Trophoblast cell (in vitro differentiated cells and primary cell): ENCODE results near the gene PALLD.
"Not testable (repeated sequence)": the region's sequence is repeated elsewhere in the genome, so short reads cannot be mapped to it uniquely, and the experiment has no call there.

Source experiments
- DNase-seq, 2 donors: peaks; one replicate each; pipeline ENCODE4 v3.0.0-alpha.2; 2016
- H2AFZ ChIP-seq: 2 replicates; pipeline ENCODE4 v1.6.1; 2013; ENCODE audit warnings: low read length, moderate library complexity, mild to moderate bottlenecking; ENCODE audit not compliant: insufficient read depth, poor library complexity
- H2AK5ac ChIP-seq: 2 replicates; pipeline ENCODE4 v1.6.1; 2013; ENCODE audit warnings: mild to moderate bottlenecking, low read length
- H2BK120ac ChIP-seq: 2 replicates; pipeline ENCODE4 v1.6.1; 2013; ENCODE audit warnings: low read length, mild to moderate bottlenecking, moderate library complexity; ENCODE audit not compliant: insufficient read depth, poor library complexity
- H2BK12ac ChIP-seq: 2 replicates; pipeline ENCODE4 v1.6.1; 2013; ENCODE audit warnings: mild to moderate bottlenecking, low read length, moderate library complexity
- H2BK5ac ChIP-seq: 2 replicates; pipeline ENCODE4 v1.6.1; 2013; ENCODE audit warnings: low read length, low read depth, moderate library complexity, mild to moderate bottlenecking; ENCODE audit not compliant: poor library complexity
- H3K14ac ChIP-seq: 2 replicates; pipeline ENCODE4 v1.6.1; 2013; ENCODE audit warnings: mild to moderate bottlenecking, low read length
- H3K18ac ChIP-seq: 2 replicates; pipeline ENCODE4 v1.6.1; 2013; ENCODE audit warnings: mild to moderate bottlenecking, low read length
- H3K23ac ChIP-seq: 2 replicates; pipeline ENCODE4 v1.6.1; 2013; ENCODE audit warnings: low read length
- H3K27ac ChIP-seq: 2 replicates; pipeline ENCODE4 v1.5.1; 2013; ENCODE audit warnings: low read depth, mild to moderate bottlenecking, inconsistent platforms, low read length, moderate library complexity
- H3K27me3 ChIP-seq: 2 replicates; pipeline ENCODE4 v1.6.1; 2013; ENCODE audit warnings: inconsistent platforms, mild to moderate bottlenecking, low read length, moderate library complexity; ENCODE audit not compliant: insufficient read depth
- H3K36me3 ChIP-seq, 2 experiments: 1 replicate in 1 of 2; 2 replicates in 1 of 2; pipeline ENCODE4 v1.6.1; 2013; ENCODE audit warnings: low read length in 2 of 2, mild to moderate bottlenecking in 2 of 2, moderate library complexity in 1 of 2; ENCODE audit not compliant: insufficient read depth in 2 of 2, control insufficient read depth in 1 of 2
- H3K4ac ChIP-seq: 2 replicates; pipeline ENCODE4 v1.6.1; 2013; ENCODE audit warnings: low read depth, mild to moderate bottlenecking, low read length, moderate library complexity
- H3K4me1 ChIP-seq, 2 experiments: 1 replicate in 1 of 2; 2 replicates in 1 of 2; pipeline ENCODE4 v1.6.1; 2013; ENCODE audit warnings: low read length in 2 of 2, mild to moderate bottlenecking in 2 of 2, moderate library complexity in 1 of 2; ENCODE audit not compliant: insufficient read depth in 2 of 2, control insufficient read depth in 1 of 2
- H3K4me2 ChIP-seq: 2 replicates; pipeline ENCODE4 v1.6.1; 2013; ENCODE audit warnings: inconsistent platforms, mild to moderate bottlenecking, low read length, moderate library complexity
- H3K4me3 ChIP-seq: 2 replicates; pipeline ENCODE4 v1.5.1; 2013; ENCODE audit warnings: mild to moderate bottlenecking, low read depth, low read length, inconsistent platforms
- H3K79me1 ChIP-seq: one replicate; pipeline ENCODE4 v1.6.1; 2013; ENCODE audit warnings: low read length
- H3K79me2 ChIP-seq: 2 replicates; pipeline ENCODE4 v1.6.1; 2013; ENCODE audit warnings: low read length, mild to moderate bottlenecking; ENCODE audit not compliant: control insufficient read depth, insufficient read depth, poor library complexity
- H3K9ac ChIP-seq: 2 replicates; pipeline ENCODE4 v1.6.1; 2013; ENCODE audit warnings: mild to moderate bottlenecking, low read length
- H3K9me3 ChIP-seq: 2 replicates; pipeline ENCODE4 v1.6.1; 2013; ENCODE audit warnings: low read depth, mild to moderate bottlenecking, control low read depth, inconsistent platforms, low read length; ENCODE audit not compliant: insufficient read depth
- H4K12ac ChIP-seq: 2 replicates; pipeline ENCODE4 v1.6.1; 2013; ENCODE audit warnings: low read depth, mild to moderate bottlenecking, low read length, moderate library complexity
- H4K8ac ChIP-seq: 2 replicates; pipeline ENCODE4 v1.6.1; 2013; ENCODE audit warnings: low read depth, mild to moderate bottlenecking, low read length, moderate library complexity
- H4K91ac ChIP-seq: one replicate; pipeline ENCODE4 v1.6.1; 2013; ENCODE audit warnings: low read depth, mild to moderate bottlenecking, low read length, moderate library complexity
- WGBS: extraction: QIAGEN DNeasy Blood & Tissue Kit; methylation state at CpG from one replicate; pipeline ENCODE4 v1.1.7; 2013; ENCODE audit warnings: missing lambda C conversion rate; ENCODE audit not compliant: insufficient read length, insufficient coverage; ENCODE audit errors: extremely low coverage; 5-methylcytosine and 5-hydroxymethylcytosine counted together

PALLD gene

DNA sequence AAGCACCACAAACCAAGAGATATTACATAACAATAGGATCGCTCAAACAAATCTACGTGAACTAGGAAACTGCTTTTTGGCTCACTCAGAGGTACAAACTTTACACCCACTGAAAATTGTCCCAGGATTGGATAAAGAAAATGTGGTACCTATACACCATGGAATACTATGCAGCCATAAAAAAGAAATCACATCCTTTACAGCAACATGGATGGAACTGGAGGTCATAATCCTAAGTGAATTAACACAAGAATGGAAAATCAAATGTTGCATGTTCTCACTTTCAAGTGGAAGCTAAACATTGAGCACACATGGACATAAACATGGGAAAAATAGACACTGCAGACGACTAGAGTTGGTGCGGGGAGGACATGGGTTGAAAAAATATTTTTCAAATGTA lies 305.4 kb downstream of the PALLD start:
- H4K12ac ChIP-seq, result no peak overlapping the region
- no peak overlapping the region for H3K4ac ChIP-seq
- H3K14ac ChIP-seq, result no peak overlapping the region

DNA sequence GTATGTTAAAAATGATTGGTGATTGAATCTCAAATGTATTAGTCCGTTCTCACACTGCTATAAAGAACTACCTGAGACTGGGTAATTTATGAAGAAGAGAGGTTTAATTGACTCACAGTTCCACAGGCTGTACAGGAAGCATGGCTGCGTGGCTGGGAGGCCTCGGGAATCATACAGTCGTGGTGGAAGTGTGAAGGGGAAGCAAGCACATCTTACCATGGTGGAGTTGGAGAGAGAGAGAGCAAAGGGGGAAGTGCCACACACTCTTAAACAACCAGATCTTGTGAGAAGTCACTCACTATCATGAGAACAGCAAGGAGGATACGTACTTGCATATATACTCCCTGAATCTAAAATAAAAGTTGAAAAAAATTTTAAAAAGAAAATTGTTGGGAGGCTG lies 306.2 kb downstream of the PALLD start:
- not testable (repeated sequence) for H2AFZ ChIP-seq, H4K8ac ChIP-seq, H3K36me3 ChIP-seq, DNase-seq, H3K79me2 ChIP-seq, H3K9ac ChIP-seq, H2AK5ac ChIP-seq, H3K27me3 ChIP-seq, H4K12ac ChIP-seq, H3K9me3 ChIP-seq, H3K4me3 ChIP-seq, H3K23ac ChIP-seq, H3K4ac ChIP-seq
- WGBS, result no CpG with 5 or more reads among the region's 5 CpGs
- Histone ChIP-seq H3K18ac (peak overlapping the region; percentile 9), H2BK120ac (peak overlapping the region; percentile 70), H3K14ac (peak overlapping the region; percentile 32), H3K79me1 (peaks cover 15% of the 10 kb centered on the region), H3K27ac (peak overlapping the region; percentile 94), H2BK5ac (peak overlapping the region; percentile 74), H3K4me2 (peak overlapping the region; percentile 19), H4K91ac (peak overlapping the region; percentile 45), H2BK12ac (peak overlapping the region; percentile 52), H3K4me1 (peaks cover 17 to 19% of the 10 kb centered on the region in 2 experiments)

More for the DNA sequence above, 305.4 kb downstream of the PALLD start:
- H3K18ac ChIP-seq, result no peak overlapping the region
- H3K27ac ChIP-seq, result no peak overlapping the region
- no peak overlapping the region for H3K4me2 ChIP-seq
- no CpG with 5 or more reads among the region's 4 CpGs for WGBS
- H3K9ac ChIP-seq, result no peak overlapping the region
- H3K4me1 ChIP-seq, result peaks cover 17 to 19% of the 10 kb centered on the region in 2 experiments
- no peaks in the 10 kb centered on the region for H3K27me3 ChIP-seq
- no peak overlapping the region for H2AK5ac ChIP-seq
- DNase-seq, result no peak
- H3K23ac ChIP-seq, result no peak overlapping the region
- no peak overlapping the region for H2BK5ac ChIP-seq
- no peak overlapping the region for H4K8ac ChIP-seq
- no peak overlapping the region for H3K4me3 ChIP-seq
- H2BK12ac ChIP-seq, result no peak overlapping the region
- H2BK120ac ChIP-seq, result no peak overlapping the region
- H3K36me3 ChIP-seq, result peaks cover 0 to 1% of the 10 kb centered on the region in 2 experiments
- H3K79me1 ChIP-seq, result peaks cover 15% of the 10 kb centered on the region
- peaks cover 1% of the 10 kb centered on the region for H3K79me2 ChIP-seq
- no peak overlapping the region for H4K91ac ChIP-seq
- no peaks in the 10 kb centered on the region for H3K9me3 ChIP-seq
- H2AFZ ChIP-seq, result no peak overlapping the region

DNA sequence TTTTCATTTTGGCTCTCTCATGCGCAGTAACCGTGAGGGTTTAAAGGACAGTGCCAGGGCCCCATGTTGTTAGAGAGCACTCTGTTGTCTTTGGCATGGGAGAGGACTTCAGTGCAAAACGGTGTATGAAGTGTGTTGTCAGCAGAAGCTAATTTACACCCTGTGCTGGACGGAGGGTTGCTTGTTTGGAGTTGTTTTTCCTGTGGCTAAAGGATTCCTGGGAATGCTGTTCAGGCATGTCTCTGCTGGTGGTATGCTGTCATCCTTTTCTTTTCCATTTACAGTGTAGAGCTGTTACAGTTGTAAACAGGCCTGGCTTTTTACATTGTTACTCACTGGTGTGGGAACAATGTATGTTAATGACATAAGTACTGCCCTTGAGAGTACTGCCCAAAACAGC lies 306.9 kb downstream of the PALLD start:
- H3K4me2 ChIP-seq, result peak overlapping the region; percentile 26
- H3K79me2 ChIP-seq, result peaks cover 1% of the 10 kb centered on the region
- H2BK12ac ChIP-seq, result peak overlapping the region; percentile 79
- no peaks in the 10 kb centered on the region for H3K9me3 ChIP-seq
- no peaks in the 10 kb centered on the region for H3K27me3 ChIP-seq
- H4K12ac ChIP-seq, result no peak overlapping the region
- peak; percentile 76 to 90 for DNase-seq
- peak overlapping the region; percentile 74 for H2BK5ac ChIP-seq
- H3K36me3 ChIP-seq, result peaks cover 0 to 1% of the 10 kb centered on the region in 2 experiments
- H3K27ac ChIP-seq, result peak overlapping the region; percentile 94
- peak overlapping the region; percentile 45 for H4K91ac ChIP-seq
- peak overlapping the region; percentile 39 for H3K18ac ChIP-seq
- H3K14ac ChIP-seq, result no peak overlapping the region
- H3K79me1 ChIP-seq, result peaks cover 15% of the 10 kb centered on the region
- no peak overlapping the region for H4K8ac ChIP-seq
- H2AK5ac ChIP-seq, result no peak overlapping the region
- H2BK120ac ChIP-seq, result peak overlapping the region; percentile 70
- H3K9ac ChIP-seq, result no peak overlapping the region
- no peak overlapping the region for H3K4me3 ChIP-seq
- H3K4ac ChIP-seq, result no peak overlapping the region
- H3K23ac ChIP-seq, result no peak overlapping the region
- WGBS, result no CpG with 5 or more reads among the region's 4 CpGs
- peak overlapping the region; percentile 33 for H2AFZ ChIP-seq
- peaks cover 17 to 19% of the 10 kb centered on the region in 2 experiments for H3K4me1 ChIP-seq

DNA sequence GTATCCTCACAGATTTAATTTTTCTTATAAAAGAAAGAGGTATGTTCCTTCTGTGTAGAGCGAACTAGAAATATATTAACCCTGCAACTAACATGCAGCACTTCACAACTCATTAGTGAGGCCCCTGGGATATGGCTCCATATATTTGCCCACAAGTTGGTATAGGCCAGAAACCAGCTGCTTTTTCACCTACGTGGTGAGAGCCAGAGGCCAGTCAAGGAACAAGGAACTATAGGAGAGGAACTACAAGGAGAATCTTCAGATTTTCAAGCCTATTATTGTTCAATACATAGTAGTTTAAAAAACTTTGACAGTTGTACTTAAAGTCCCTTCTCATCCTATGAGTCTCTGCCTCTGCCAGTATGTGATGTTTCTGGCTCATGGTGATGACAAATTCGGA lies 307.3 kb downstream of the PALLD start:
- H2BK5ac ChIP-seq, result peak overlapping the region; percentile 76
- WGBS, result no CpG with 5 or more reads among the region's 3 CpGs
- no peaks in the 10 kb centered on the region for H3K27me3 ChIP-seq
- H3K4me2 ChIP-seq, result no peak overlapping the region
- H4K12ac ChIP-seq, result no peak overlapping the region
- H3K14ac ChIP-seq, result peak overlapping the region; percentile 66
- H2BK12ac ChIP-seq, result peak overlapping the region; percentile 85
- H3K36me3 ChIP-seq, result peaks cover 0 to 1% of the 10 kb centered on the region in 2 experiments
- H3K9ac ChIP-seq, result no peak overlapping the region
- no peaks in the 10 kb centered on the region for H3K9me3 ChIP-seq
- no peak overlapping the region for H3K23ac ChIP-seq
- H4K8ac ChIP-seq, result no peak overlapping the region
- H3K18ac ChIP-seq, result no peak overlapping the region
- H3K4ac ChIP-seq, result no peak overlapping the region
- peaks cover 15% of the 10 kb centered on the region for H3K79me1 ChIP-seq
- peak overlapping the region; percentile 45 for H4K91ac ChIP-seq
- no peak overlapping the region for H2AFZ ChIP-seq
- no peak for DNase-seq
- H2BK120ac ChIP-seq, result peak overlapping the region; percentile 85
- H3K79me2 ChIP-seq, result peaks cover 1% of the 10 kb centered on the region
- H3K27ac ChIP-seq, result peak overlapping the region; percentile 94
- peak overlapping the region; percentile 44 for H2AK5ac ChIP-seq
- H3K4me3 ChIP-seq, result no peak overlapping the region
- H3K4me1 ChIP-seq, result peaks cover 17 to 19% of the 10 kb centered on the region in 2 experiments
